Bronchial epithelial cell (primary cell): ENCODE data around the gene REM1. TPM values are rescaled to one million over a fixed set of nuclear protein-coding genes. Genes with fewer than 3 reads are reported as not detected.
A peak's percentile ranks its signal among the peaks of the same experiment; 100 is the strongest.
"Not testable (repeated sequence)": the region's sequence is repeated elsewhere in the genome, so short reads cannot be mapped to it uniquely, and the experiment has no call there.

Experiments used
- DNase-seq: peaks from one replicate; pipeline ENCODE4 v3.0.0-alpha.2; 2010; ENCODE audit warnings: low read depth
- FAIRE-seq: peaks from 2 replicates; lab custom pipeline; 2011; peaks lifted over from hg19 to GRCh38; lab: Jason Lieb, UNC
- H3K27me3 ChIP-seq: 2 replicates; pipeline ENCODE4 v1.5.1; 2011; ENCODE audit warnings: low read length; ENCODE audit not compliant: control insufficient read depth, insufficient read depth
- H3K36me3 ChIP-seq: 2 replicates; pipeline ENCODE4 v1.5.1; 2011; ENCODE audit warnings: low read length; ENCODE audit not compliant: control insufficient read depth, insufficient read depth
- H3K4me3 ChIP-seq: 2 replicates; pipeline ENCODE4 v1.5.1; 2011; ENCODE audit warnings: mild to moderate bottlenecking, low read depth, low read length, control low read depth
- CTCF ChIP-seq: IDR thresholded peaks from 2 replicates; pipeline ENCODE4 v1.5.1; 2011; ENCODE audit warnings: mild to moderate bottlenecking, moderate library complexity, low read length, control low read depth, inconsistent platforms; ENCODE audit not compliant: insufficient read depth, severe bottlenecking
- total RNA-seq: library from RNA; depleted of rRNA; stranded (reverse); fragments of >200 nt; gene quantifications from 2 replicates; pipeline ENCODE4 v1.2.1, GENCODE V29; 2014

Gene REM1
- total RNA-seq, 1 donor from 2014 or later: not detected

- H3K27me3 ChIP-seq, FAIRE-seq, H3K36me3 ChIP-seq, H3K4me3 ChIP-seq: not testable (repeated sequence)
- TF ChIP-seq CTCF: peak; percentile 86
- peak; percentile 44 for DNase-seq
Observed at GRCh38 chr20:31502884-31503673, 28.0 kb downstream of the REM1 start.

GRCh38 chr20:31505903-31506302 lies 30.8 kb downstream of the REM1 start:
- DNase-seq (peak; percentile 70), FAIRE-seq (no peak)
- Histone ChIP-seq H3K4me3 (no peak overlapping the region), H3K36me3 (no peaks in the 10 kb centered on the region), H3K27me3 (no peaks in the 10 kb centered on the region)
- no peak for TF ChIP-seq CTCF

GRCh38 chr20:31508517-31509244 lies 33.6 kb downstream of the REM1 start:
- TF ChIP-seq CTCF: no peak
- no peak overlapping the region for H3K4me3 ChIP-seq
- no peaks in the 10 kb centered on the region for H3K36me3 ChIP-seq
- DNase-seq (no peak), FAIRE-seq (no peak)
- no peaks in the 10 kb centered on the region for H3K27me3 ChIP-seq

GRCh38 chr20:31514154-31515071 lies 39.3 kb downstream of the REM1 start, which contains the start of gene HM13:
HM13 (plus strand) TSS chr20:31514442; CDS start chr20:31514552, 110 bp downstream.
- no peaks in the 10 kb centered on the region for H3K27me3 ChIP-seq
- FAIRE-seq: no peak
- DNase-seq: peak; percentile 82
- peak; percentile 98 for TF ChIP-seq CTCF
- H3K36me3 ChIP-seq: peaks cover 1% of the 10 kb centered on the region
- peak within 1 kb of the TSS; percentile 86 for H3K4me3 ChIP-seq

GRCh38 chr20:31515072-31515774 lies 40.1 kb downstream of the REM1 start:
- DNase-seq (no peak), FAIRE-seq (no peak)
- no peak for TF ChIP-seq CTCF
- no peaks in the 10 kb centered on the region for H3K27me3 ChIP-seq
- H3K4me3 ChIP-seq: peak overlapping the region; percentile 86
- H3K36me3 ChIP-seq: peaks cover 1% of the 10 kb centered on the region
